HFF-Myc (cell line): ENCODE measurements around the gene FNDC3B.

Experiments used
- DNase-seq: peaks from one replicate; pipeline ENCODE4 v3.0.0-alpha.2; 2011; ENCODE audit warnings: low read depth; ENCODE audit errors: extremely low read depth
- H3K4me3 ChIP-seq: replicated peaks from 2 replicates; pipeline ENCODE4 v1.5.1; 2011; ENCODE audit warnings: low read depth, mild to moderate bottlenecking, control low read depth, low read length
- TF ChIP-seq, protein P1 (sequence below): IDR thresholded peaks from 2 replicates; pipeline ENCODE4 v1.5.1; 2012; ENCODE audit warnings: mild to moderate bottlenecking, low read depth, low read length, control low read depth; ENCODE audit errors: missing control alignments

Gene FNDC3B

DNA sequence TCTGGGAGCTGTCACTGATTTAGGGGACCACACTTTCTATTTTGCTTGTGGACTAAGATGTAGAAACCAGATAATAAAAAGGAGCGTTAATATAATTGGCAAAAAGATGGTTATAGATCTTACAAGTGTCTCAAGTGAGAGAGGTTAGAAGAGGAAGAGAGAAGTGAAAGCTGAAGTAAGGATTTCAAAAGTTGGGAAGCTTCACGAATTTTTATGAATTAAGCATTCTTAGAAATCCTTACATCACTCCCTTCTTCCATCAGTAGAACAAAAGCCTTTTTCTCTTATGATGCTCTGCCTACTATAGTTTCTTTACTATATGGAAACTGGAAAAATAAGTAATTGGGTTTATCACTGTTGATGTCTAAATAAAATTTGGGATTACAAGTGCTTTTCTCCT is 146.5 kb downstream of the FNDC3B start:
- H3K4me3 ChIP-seq = no peak overlapping the region
- no peak for DNase-seq
- TF ChIP-seq, protein P1, sequence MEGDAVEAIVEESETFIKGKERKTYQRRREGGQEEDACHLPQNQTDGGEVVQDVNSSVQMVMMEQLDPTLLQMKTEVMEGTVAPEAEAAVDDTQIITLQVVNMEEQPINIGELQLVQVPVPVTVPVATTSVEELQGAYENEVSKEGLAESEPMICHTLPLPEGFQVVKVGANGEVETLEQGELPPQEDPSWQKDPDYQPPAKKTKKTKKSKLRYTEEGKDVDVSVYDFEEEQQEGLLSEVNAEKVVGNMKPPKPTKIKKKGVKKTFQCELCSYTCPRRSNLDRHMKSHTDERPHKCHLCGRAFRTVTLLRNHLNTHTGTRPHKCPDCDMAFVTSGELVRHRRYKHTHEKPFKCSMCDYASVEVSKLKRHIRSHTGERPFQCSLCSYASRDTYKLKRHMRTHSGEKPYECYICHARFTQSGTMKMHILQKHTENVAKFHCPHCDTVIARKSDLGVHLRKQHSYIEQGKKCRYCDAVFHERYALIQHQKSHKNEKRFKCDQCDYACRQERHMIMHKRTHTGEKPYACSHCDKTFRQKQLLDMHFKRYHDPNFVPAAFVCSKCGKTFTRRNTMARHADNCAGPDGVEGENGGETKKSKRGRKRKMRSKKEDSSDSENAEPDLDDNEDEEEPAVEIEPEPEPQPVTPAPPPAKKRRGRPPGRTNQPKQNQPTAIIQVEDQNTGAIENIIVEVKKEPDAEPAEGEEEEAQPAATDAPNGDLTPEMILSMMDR = no peak

DNA sequence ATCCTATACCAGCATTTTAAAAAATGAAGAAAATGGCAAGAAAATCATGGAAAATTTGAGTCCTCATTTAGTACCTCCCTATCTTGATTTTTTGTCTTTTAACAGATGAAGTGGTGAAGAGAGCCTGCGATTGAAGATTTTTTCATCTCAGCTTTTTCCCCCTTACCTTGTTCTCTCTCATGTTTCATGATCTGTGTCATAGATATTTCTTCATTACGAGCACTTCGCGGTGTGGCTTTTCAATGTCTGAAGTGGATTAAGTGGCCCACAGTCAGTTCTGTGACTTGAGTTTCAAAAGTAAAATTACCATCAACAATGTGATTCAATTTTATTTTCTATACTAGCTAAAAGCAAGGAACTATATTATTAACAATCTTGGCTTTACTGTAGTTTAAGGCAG is 147.2 kb downstream of the FNDC3B start:
- H3K4me3 ChIP-seq = no peak overlapping the region
- DNase-seq = no peak
- TF ChIP-seq, protein P1 = no peak

DNA sequence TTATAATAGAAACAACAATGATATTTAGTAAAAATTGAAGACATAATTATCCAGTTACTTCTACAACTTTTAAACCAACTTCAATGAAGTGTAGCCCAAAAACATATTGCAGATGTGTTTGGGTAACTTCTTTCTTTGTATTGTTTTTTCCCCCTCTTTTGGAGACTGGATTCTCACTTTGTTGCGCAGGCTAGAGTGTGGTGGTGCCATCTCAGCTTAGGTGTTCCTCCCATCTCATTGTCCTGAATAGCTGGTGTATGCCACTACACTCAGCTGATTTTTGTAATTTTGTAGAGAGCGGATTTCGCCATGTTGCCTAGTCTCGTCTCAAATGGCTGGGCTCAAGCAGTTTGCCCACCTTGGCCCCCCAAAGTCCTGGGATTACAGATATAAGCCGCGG is 148.1 kb downstream of the FNDC3B start:
- no peak overlapping the region for H3K4me3 ChIP-seq
- DNase-seq = no peak

DNA sequence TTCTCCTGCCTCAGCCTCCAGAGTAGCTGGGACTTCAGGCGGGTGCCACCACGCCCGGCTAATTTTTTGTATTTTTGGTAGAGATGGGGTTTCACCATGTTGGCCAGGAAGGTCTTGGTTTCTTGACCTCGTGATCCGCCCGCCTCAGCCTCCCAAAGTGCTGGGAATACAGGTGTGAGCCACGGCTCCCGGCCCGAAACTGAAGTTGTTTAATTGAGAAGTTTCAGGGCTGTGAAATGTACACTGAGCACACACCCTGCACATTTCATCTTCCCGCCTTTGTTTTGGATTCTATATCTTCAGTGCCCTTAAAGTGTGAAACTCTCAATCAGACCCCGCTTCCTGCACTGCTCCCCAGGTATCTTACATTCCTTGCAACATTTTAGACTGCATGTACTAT is 149.1 kb downstream of the FNDC3B start:
- TF ChIP-seq, protein P1 = no peak
- no peak for DNase-seq
- no peak overlapping the region for H3K4me3 ChIP-seq

More for the DNA sequence above, 148.1 kb downstream of the FNDC3B start:
- TF ChIP-seq, protein P1 = no peak

DNA sequence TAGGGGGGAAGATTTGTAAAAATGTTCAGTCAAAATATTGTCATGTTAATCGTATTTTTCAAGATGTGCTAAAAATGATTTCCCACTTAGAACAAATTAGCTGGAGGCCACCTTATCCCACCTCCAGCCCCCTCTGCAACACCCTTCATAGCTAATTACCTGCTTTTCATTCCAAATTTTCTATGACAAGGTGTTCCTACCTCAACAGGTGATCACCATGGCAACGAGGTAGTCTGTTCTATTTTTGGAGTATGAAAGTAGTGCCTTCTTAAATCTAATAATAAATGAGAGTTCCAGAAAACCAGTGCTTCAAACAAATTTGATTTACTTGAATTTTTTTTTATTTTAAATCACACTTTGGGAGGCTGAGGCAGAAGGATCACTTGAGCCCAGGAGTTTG is 149.8 kb downstream of the FNDC3B start:
- H3K4me3 ChIP-seq = no peak overlapping the region
- DNase-seq = no peak
- TF ChIP-seq, protein P1 = no peak

DNA sequence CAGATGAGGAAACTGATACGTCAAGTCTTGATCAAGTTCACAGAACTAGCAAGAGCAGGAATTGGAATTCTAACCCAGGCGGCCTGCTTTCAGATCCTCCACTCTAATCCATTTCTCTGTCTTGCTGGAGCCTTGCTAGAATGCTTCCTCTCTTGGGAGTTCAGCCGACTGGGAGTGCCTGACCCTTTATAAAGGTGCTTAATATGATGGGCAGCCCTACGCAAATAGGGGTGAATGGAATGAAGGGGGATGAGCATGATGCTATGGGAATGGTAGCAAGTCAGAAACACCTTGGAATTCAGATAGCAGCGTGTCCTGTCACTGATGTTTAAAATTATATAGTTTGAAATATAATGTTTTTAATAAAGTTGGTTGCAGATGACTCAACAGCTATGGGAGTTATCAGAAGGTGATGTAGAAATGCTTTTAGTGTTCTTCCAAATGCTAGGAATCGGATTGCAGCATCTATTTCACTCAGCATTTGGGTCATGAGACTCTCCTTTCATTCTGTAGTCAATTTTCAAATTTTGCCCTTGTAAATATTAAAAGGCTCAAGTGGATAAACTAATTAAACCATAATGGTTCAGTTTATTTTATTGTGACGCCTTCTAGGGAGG is 150.7 kb downstream of the FNDC3B start:
- no peak for DNase-seq
- no peak overlapping the region for H3K4me3 ChIP-seq
- TF ChIP-seq, protein P1 = no peak

DNA sequence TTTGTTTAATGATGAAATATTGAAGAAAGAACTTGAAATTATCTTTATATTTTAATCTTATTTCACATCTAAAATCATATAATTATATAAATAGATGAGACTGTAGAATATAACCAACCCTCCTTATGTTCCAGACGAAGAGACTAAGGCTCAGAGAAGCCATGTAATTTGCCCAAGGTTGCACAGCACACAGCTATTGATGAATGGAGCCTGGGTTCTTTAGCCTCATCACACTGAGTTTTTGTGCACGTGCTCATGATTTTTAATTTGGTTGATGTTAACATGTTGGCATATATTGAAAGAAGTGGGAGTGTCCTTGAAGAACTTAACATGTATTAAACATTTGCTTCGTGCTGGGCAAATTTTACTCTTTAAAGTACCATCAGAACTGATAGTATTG is 151.6 kb downstream of the FNDC3B start:
- DNase-seq = no peak
- TF ChIP-seq, protein P1 = no peak
- no peak overlapping the region for H3K4me3 ChIP-seq
